Aorta (tissue), 5 donors: ENCODE measurements around the gene CFAP97D1. TPM values are rescaled to one million over a fixed set of nuclear protein-coding genes. Genes with fewer than 3 reads are reported as not detected.
"Not testable (repeated sequence)": the region's sequence is repeated elsewhere in the genome, so short reads cannot be mapped to it uniquely, and the experiment has no call there.

Experiments used
- ATAC-seq: fragments of 200-7000 bp; cut with Tn5 transposase; one replicate; pipeline ENCODE4 v1.9.1; 2022; ENCODE audit warnings: moderate library complexity; ENCODE audit not compliant: low FRiP score
- DNase-seq, 2 donors: peaks; one replicate each; pipeline ENCODE4 v3.0.0-alpha.2; 2020
- H3K27ac ChIP-seq, 2 donors: one replicate each; pipeline ENCODE4 v1.5.1; 2013; ENCODE audit warnings: low read length in 2 of 2, mild to moderate bottlenecking in 2 of 2, moderate library complexity in 2 of 2, control low read depth in 1 of 2, inconsistent platforms in 1 of 2, low read depth in 1 of 2
- H3K27me3 ChIP-seq, 2 donors: one replicate each; pipeline ENCODE4 v1.6.1; 2013; ENCODE audit warnings: control low read depth in 1 of 2, low read length in 1 of 2, mild to moderate bottlenecking in 1 of 2, moderate library complexity in 1 of 2; ENCODE audit not compliant: insufficient read depth in 2 of 2, control insufficient read depth in 1 of 2
- H3K36me3 ChIP-seq, 2 donors: one replicate each; pipeline ENCODE4 v1.6.1; 2013; ENCODE audit warnings: control low read depth in 1 of 2, low read length in 1 of 2, mild to moderate bottlenecking in 1 of 2; ENCODE audit not compliant: insufficient read depth in 2 of 2, control insufficient read depth in 1 of 2
- H3K4me1 ChIP-seq, 2 donors: one replicate each; pipeline ENCODE4 v1.6.1; 2013; ENCODE audit warnings: low read length in 2 of 2, control low read depth in 1 of 2, mild to moderate bottlenecking in 1 of 2, moderate library complexity in 1 of 2; ENCODE audit not compliant: insufficient read depth in 2 of 2, control insufficient read depth in 1 of 2
- H3K4me3 ChIP-seq, 2 donors: one replicate each; pipeline ENCODE4 v1.5.1; 2013; ENCODE audit warnings: low read length in 2 of 2, control low read depth in 1 of 2, mild to moderate bottlenecking in 1 of 2
- H3K9me3 ChIP-seq: one replicate; pipeline ENCODE4 v1.6.1; 2013; ENCODE audit warnings: mild to moderate bottlenecking, low read length; ENCODE audit not compliant: control insufficient read depth
- WGBS, 2 donors: extraction: QIAGEN DNeasy Blood & Tissue Kit; methylation state at CpG; one replicate each; pipeline ENCODE4 v1.1.7; 2013; 5-methylcytosine and 5-hydroxymethylcytosine counted together
- intact Hi-C, 2 donors: fragments of 100-400 bp; cut with DNase I; formaldehyde crosslinking; loops; one replicate each; pipeline versions ENCODE4 v1.14.2 to v1.15.0; 2022
- polyA plus RNA-seq, 2 donors: library from polyadenylated mRNA; stranded (reverse); fragments of 200-250 nt; gene quantifications; one replicate each; pipeline ENCODE4 v1.2.3, GENCODE V29; 2013
- total RNA-seq, 2 donors: library from RNA; stranded (reverse); fragmentation: NEBNext Ultra II Directional; extraction: Animal tissue kit (Norgen Biotek cat#: 25700); gene quantifications; one replicate each; pipeline ENCODE4 v1.2.1, GENCODE V29; 2021
- donor health status: healthy with polysubstance abuse.
- donor health status: Bipolar disorder and iron deficiency.
- donor health status: DM: no; HTN: no; CAD: no.
- donor health status: DM: no; HTN: no; CAD: no.
- donor health status: DM: yes; HTN: yes; CAD: no.

Gene CFAP97D1
- total and polyA plus RNA-seq, 4 donors, result 0.25 TPM; not detected in 3

- no peaks in the 10 kb centered on the region for H3K27me3 ChIP-seq
- no peak overlapping the region for H3K27ac ChIP-seq
- no peak for DNase-seq
- ATAC-seq, result no peak
- intact Hi-C loops, result loop anchor here (5.0 kb wide), 1 partner anchor 49 kb away; the partner anchor contains the start of gene MPP3 (in 2 of the 2)
- no peaks in the 10 kb centered on the region for H3K36me3 ChIP-seq
- 83 to 84% methylated on average over 15 of the region's 15 CpGs for WGBS, 2 donors
- H3K4me3 ChIP-seq, result no peak overlapping the region
- no peaks in the 10 kb centered on the region for H3K9me3 ChIP-seq
- H3K4me1 ChIP-seq, result no peaks in the 10 kb centered on the region
Measured at GRCh38 chr17:43782913-43783680, 2.9 kb downstream of the CFAP97D1 start.

GRCh38 chr17:43784068-43784467 lies 3.8 kb downstream of the CFAP97D1 start:
- DNase-seq, result no peak
- intact Hi-C loops, result loop anchor here (5.0 kb wide), 1 partner anchor 48 kb away; the partner anchor contains the start of gene MPP3 (in 2 of the 2)
- H3K27me3 ChIP-seq, result no peaks in the 10 kb centered on the region
- 84 to 85% methylated on average over 2 of the region's 2 CpGs for WGBS, 2 donors
- H3K4me3 ChIP-seq, result no peak overlapping the region
- H3K4me1 ChIP-seq, result no peaks in the 10 kb centered on the region
- ATAC-seq, result no peak
- no peaks in the 10 kb centered on the region for H3K9me3 ChIP-seq
- H3K27ac ChIP-seq, result no peak overlapping the region
- H3K36me3 ChIP-seq, result no peaks in the 10 kb centered on the region

GRCh38 chr17:43784628-43785101 lies 4.4 kb downstream of the CFAP97D1 start:
- Histone ChIP-seq H3K27me3 (no peaks in the 10 kb centered on the region), H3K27ac (no peak overlapping the region), H3K36me3 (no peaks in the 10 kb centered on the region), H3K4me1 (no peaks in the 10 kb centered on the region), H3K9me3 (no peaks in the 10 kb centered on the region), H3K4me3 (no peak overlapping the region)
- DNase-seq (no peak), ATAC-seq (no peak)
- intact Hi-C loops, result loop anchor here (5.0 kb wide), 1 partner anchor 48 kb away; the partner anchor contains the start of gene MPP3 (in 2 of the 2)
- WGBS, 2 donors, result 67 to 72% methylated on average over 5 of the region's 5 CpGs

- H3K9me3 ChIP-seq, result no peaks in the 10 kb centered on the region
- no peaks in the 10 kb centered on the region for H3K27me3 ChIP-seq
- DNase-seq (no peak), ATAC-seq (no peak)
- intact Hi-C loops, result no loop called here
- no peak overlapping the region for H3K4me3 ChIP-seq
- no peak overlapping the region for H3K27ac ChIP-seq
- 64 to 65% methylated on average over 2 of the region's 2 CpGs for WGBS, 2 donors
- H3K36me3 ChIP-seq, result no peaks in the 10 kb centered on the region
- H3K4me1 ChIP-seq, result no peaks in the 10 kb centered on the region
Measured at GRCh38 chr17:43787728-43788127, 7.5 kb downstream of the CFAP97D1 start.

GRCh38 chr17:43788540-43788939 lies 8.3 kb downstream of the CFAP97D1 start:
- no peaks in the 10 kb centered on the region for H3K4me1 ChIP-seq
- no peaks in the 10 kb centered on the region for H3K9me3 ChIP-seq
- DNase-seq (no peak), ATAC-seq (no peak)
- no peaks in the 10 kb centered on the region for H3K27me3 ChIP-seq
- intact Hi-C loops, result no loop called here
- H3K27ac ChIP-seq, result no peak overlapping the region
- WGBS, 2 donors, result 83 to 86% methylated on average over 5 of the region's 5 CpGs
- H3K36me3 ChIP-seq, result no peaks in the 10 kb centered on the region
- no peak overlapping the region for H3K4me3 ChIP-seq

- ATAC-seq (no peak), DNase-seq (no peak)
- 77 to 80% methylated on average over 1 of the region's 1 CpG for WGBS, 2 donors
- no peaks in the 10 kb centered on the region for H3K9me3 ChIP-seq
- no peaks in the 10 kb centered on the region for H3K27me3 ChIP-seq
- intact Hi-C loops, result no loop called here
- no peaks in the 10 kb centered on the region for H3K36me3 ChIP-seq
- H3K4me1 ChIP-seq, result no peaks in the 10 kb centered on the region
- no peak overlapping the region for H3K27ac ChIP-seq
- H3K4me3 ChIP-seq, result no peak overlapping the region
Measured at GRCh38 chr17:43789482-43789881, 9.2 kb downstream of the CFAP97D1 start.

- 84% methylated on average over 13 to 14 of the region's 14 CpGs for WGBS, 2 donors
- no peak for ATAC-seq
- Histone ChIP-seq H3K27ac (no peak overlapping the region), H3K4me3 (no peak overlapping the region), H3K36me3 (no peaks in the 10 kb centered on the region), H3K27me3 (no peaks in the 10 kb centered on the region), H3K9me3 (no peaks in the 10 kb centered on the region), H3K4me1 (no peaks in the 10 kb centered on the region)
- intact Hi-C loops, result no loop called here
- DNase-seq, result no peak
Measured at GRCh38 chr17:43790311-43790940, 10.2 kb downstream of the CFAP97D1 start.

- no peaks in the 10 kb centered on the region for H3K4me1 ChIP-seq
- DNase-seq (no peak), ATAC-seq (no peak)
- no peaks in the 10 kb centered on the region for H3K36me3 ChIP-seq
- no peaks in the 10 kb centered on the region for H3K27me3 ChIP-seq
- intact Hi-C loops, result no loop called here
- H3K4me3 ChIP-seq, result no peak overlapping the region
- H3K9me3 ChIP-seq, result no peaks in the 10 kb centered on the region
- WGBS, 2 donors, result 22 to 23% methylated on average over 3 of the region's 3 CpGs
- H3K27ac ChIP-seq, result no peak overlapping the region
Measured at GRCh38 chr17:43791589-43791988, 11.4 kb downstream of the CFAP97D1 start.

GRCh38 chr17:43792668-43793067 lies 12.4 kb downstream of the CFAP97D1 start:
- DNase-seq, H3K27me3 ChIP-seq, H3K4me1 ChIP-seq, H3K9me3 ChIP-seq, ATAC-seq, H3K36me3 ChIP-seq, H3K27ac ChIP-seq, H3K4me3 ChIP-seq, intact Hi-C loops: not testable (repeated sequence)
- whole genome bisulfite sequencing, 2 donors, result 89 to 91% methylated on average over 4 of the region's 4 CpGs
